Sigmoid colon (tissue), 3 donors: ENCODE data around the gene ZNF665.

Source experiments
- CTCF ChIP-seq, 4 experiments: fragments of 450-650 bp in 3 of 4; fragments of 200-600 bp in 1 of 4; IDR thresholded peaks; one replicate each; pipeline ENCODE4 v1.5.1; 2016 to 2019; ENCODE audit warnings: antibody characterized with exemption in 4 of 4, mild to moderate bottlenecking in 3 of 4, moderate library complexity in 2 of 4
- POLR2A ChIP-seq, 2 donors: fragments of 450-650 bp; IDR thresholded peaks; one replicate each; pipeline ENCODE4 v1.6.1; 2016; ENCODE audit warnings: antibody characterized with exemption in 2 of 2, mild to moderate bottlenecking in 2 of 2, moderate library complexity in 2 of 2

- TF ChIP-seq POLR2A (IDR thresholded peaks at IDR 0.05) (no peak), CTCF (IDR thresholded peaks at IDR 0.05) (no peak)
These were observed 11.0 kb downstream of the ZNF665 start for GRCh38 chr19:53182202-53182601.
